Bone marrow (tissue), 2 donors: ENCODE results near the gene CIZ1.
"Not testable (repeated sequence)": the region's sequence is repeated elsewhere in the genome, so short reads cannot be mapped to it uniquely, and the experiment has no call there.

Source experiments
- DNase-seq, 2 donors: peaks; one replicate each; lab custom pipeline; 2025; lab: John Stamatoyannopoulos, UW

CIZ1 gene, protein sequence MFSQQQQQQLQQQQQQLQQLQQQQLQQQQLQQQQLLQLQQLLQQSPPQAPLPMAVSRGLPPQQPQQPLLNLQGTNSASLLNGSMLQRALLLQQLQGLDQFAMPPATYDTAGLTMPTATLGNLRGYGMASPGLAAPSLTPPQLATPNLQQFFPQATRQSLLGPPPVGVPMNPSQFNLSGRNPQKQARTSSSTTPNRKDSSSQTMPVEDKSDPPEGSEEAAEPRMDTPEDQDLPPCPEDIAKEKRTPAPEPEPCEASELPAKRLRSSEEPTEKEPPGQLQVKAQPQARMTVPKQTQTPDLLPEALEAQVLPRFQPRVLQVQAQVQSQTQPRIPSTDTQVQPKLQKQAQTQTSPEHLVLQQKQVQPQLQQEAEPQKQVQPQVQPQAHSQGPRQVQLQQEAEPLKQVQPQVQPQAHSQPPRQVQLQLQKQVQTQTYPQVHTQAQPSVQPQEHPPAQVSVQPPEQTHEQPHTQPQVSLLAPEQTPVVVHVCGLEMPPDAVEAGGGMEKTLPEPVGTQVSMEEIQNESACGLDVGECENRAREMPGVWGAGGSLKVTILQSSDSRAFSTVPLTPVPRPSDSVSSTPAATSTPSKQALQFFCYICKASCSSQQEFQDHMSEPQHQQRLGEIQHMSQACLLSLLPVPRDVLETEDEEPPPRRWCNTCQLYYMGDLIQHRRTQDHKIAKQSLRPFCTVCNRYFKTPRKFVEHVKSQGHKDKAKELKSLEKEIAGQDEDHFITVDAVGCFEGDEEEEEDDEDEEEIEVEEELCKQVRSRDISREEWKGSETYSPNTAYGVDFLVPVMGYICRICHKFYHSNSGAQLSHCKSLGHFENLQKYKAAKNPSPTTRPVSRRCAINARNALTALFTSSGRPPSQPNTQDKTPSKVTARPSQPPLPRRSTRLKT

DNA sequence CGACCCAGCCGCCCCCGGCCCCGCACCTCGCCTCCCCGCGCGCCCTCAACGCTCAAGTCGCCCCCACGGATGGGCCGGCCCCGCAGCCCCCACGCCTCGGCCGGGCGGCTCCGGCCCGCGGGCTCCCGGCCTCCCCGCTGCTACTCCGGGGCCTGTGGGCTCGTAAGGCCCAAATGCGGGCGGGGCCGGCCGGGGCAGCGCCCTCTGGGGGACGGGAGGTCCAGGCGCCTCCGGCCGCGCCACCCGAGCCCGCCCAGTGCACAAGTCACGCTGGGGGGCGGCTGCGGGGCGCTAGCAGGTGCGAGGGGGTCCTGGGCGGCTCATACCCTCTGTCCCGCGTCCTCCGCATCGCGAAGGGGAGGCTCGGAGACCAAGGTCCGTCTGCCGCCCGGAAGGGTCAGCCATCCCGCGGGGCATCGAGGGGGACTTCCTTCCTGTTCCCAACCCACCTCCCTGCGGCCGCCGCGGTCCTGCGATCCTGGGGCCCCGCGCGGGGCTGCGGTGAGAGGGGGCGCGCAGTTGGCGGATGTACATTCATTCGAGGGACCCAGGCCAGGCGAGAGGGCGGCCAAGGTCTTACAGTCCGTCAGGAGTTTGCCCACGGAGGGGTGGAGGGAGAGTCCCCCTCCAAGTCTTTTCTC is at the start of gene CIZ1:
CIZ1 (minus strand) TSS at position 167 of the 641 bp plus-strand sequence. CDS start 715 bp downstream, outside the sequence.
- DNase-seq = peak; percentile 17 to 69

- DNase-seq = no peak
These were observed 42.5 kb upstream of the CIZ1 start for GRCh38 chr9:128233817-128234406.

- DNase-seq = no peak
These were observed 41.4 kb upstream of the CIZ1 start for GRCh38 chr9:128232528-128233428.

DNA sequence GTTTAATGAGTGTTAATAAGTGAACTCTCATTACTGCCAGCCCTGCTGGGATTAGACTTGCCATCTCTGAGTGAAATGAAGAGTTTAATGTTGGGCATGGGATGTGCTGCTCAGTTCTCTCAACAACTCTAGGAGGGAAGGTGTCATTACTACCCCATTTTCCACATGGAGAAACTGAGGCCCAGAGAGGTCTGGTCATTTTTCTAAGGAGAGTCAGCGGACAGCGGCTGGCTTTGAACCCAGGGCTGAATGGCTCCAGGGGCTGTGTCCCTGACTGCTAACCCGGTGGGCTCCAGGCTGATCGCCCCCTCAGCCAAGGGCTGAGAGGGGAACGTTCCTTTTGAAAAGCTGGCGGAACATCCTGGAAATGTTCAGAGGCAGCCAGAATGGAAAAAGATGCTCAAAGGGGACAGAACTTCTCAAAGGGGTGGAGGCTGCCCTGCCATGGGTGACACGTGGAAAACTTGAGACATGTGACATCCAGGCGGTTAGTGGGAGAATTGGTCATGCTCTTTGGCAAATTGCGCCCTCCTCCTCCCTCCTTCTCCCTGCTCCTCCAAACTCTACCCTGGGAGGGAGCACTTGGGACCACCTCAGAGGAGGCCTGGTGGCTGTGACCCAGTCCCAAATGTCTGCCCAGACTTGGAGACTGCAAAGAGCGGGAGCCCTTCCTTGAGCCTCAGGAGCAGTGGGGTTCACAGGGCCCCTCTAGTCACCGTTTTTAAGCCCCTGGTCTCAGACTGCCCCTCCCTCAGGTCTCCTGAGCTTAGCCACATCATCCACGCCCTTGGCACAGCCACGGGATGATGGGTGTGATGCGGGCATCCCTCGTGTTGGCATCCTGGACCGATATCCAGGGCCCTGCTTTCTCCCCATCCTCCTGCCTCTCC is 40.5 kb upstream of the CIZ1 start:
- DNase-seq = no peak

DNA sequence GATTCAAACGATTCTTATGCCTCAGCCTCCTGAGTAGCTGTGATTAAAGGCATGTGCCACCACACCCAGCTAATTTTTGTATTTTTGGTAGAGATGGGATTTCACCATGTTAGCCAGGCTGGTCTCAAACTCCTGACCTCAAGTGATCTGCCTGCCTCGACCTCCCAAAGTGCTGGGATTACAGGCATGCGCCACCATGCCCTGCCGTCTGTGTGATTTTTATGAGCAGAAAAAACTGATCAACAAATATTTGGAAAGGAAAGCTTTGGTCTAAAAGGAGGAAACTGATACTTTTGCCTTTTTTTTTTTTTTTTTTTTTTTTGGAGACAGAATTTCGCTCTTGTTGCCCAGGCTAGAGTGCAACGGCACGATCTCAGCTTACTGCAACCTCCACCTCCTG is 39.5 kb upstream of the CIZ1 start:
- DNase-seq = not testable (repeated sequence)

DNA sequence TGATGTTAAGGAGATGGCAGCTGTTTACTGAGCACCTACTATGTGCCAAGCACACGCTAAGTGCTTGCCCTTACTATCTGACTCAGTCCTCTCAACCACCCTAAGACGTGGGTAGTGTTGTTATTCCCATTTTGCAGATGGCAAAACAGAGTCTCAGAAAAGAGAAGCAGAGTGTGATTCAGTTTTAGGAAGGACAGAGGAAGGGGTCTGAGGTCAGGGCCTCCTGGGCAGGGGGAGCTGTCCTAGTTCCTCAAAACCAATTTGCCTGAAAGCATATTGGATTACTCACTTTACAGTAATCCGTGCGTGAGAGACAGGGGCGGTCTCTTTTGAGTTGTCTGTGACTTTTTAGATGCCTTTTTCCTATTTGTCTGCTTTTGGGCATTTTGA is 35.0 kb upstream of the CIZ1 start:
- DNase-seq = peak in 1 of 2 donors; percentile 12

GRCh38 chr9:128225770-128226411 is 34.5 kb upstream of the CIZ1 start:
- DNase-seq = no peak

DNA sequence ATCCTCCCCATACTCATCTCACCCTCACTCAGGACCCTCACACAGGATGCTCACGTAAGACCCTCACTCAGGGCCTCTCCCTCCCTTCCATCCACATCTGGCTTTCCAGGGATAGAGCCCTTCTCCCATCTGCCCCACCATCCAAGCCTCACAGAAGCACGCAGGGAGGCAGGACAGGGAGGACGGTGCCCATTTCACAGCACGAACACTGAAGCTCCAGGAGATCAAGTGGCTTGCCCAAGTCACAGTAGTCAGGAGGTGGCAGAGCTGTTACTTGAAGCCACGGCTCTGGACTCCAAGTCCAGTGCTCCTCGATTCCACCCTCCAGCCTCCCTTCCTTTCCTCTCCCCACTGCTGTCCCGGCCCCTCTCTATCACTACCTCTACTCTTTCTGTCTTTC is 33.5 kb upstream of the CIZ1 start:
- DNase-seq = no peak

DNA sequence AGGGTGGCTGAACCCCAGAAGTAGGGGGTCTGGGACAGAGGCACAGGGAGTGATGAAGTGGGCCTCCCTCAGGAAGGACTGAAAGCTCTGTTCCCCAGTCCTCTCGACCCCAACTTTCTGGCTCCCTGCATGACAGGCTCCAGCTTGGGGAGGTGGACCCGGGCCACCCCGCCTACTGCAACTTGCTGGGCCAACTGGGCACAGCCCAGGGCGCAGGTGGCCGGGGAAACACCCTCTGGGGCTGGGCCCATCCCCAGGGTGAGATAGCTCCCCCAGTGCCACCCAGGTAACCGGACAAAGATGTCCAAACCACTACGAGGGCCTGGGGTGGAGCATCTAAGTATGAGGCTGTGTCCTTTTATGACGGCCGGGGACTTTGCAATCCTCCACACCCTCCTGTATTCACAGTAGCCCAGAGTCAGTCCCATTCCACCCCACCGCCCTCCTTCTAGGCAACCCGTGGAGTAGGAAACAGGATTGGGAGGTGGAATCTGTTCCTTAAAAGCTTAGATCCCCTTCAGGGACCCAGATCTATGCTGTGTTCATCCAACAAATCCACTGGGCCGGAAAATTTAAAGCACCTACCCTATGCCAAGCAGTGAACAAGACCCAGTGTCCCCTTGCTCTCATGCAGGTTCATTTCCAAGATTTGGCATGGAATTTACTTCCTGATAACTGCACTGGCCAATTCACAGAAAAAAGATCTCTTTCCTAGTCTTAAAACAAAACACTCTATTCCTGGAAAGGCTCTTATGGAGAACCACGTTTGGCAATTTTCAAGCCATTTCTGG is 31.7 kb upstream of the CIZ1 start:
- no peak for DNase-seq

GRCh38 chr9:128222026-128222425 is 30.7 kb upstream of the CIZ1 start:
- DNase-seq = no peak

DNA sequence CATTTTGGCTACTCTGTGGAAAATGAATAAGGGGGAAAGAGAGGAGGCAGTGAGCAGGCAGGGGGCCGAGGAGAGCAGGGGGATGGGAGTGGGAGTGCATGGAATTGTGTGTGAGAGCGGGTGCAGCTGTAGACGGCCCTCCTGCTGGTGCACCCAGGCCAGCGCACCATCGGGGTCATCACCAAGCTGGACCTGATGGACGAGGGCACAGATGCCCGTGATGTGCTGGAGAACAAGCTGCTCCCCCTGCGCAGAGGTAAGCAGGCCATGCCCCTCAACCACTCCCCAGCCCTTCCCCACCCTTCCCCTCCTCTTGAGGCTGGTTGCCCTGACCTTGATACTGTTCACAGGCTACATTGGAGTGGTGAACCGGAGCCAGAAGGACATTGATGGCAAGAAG is 28.5 kb upstream of the CIZ1 start:
- no peak for DNase-seq

GRCh38 chr9:128218518-128219389 is 27.4 kb upstream of the CIZ1 start:
- DNase-seq = peak in 1 of 2 donors; percentile 56

GRCh38 chr9:128218172-128218517 is 26.8 kb upstream of the CIZ1 start:
- no peak for DNase-seq

GRCh38 chr9:128216781-128217553 is 25.6 kb upstream of the CIZ1 start:
- DNase-seq = no peak

DNA sequence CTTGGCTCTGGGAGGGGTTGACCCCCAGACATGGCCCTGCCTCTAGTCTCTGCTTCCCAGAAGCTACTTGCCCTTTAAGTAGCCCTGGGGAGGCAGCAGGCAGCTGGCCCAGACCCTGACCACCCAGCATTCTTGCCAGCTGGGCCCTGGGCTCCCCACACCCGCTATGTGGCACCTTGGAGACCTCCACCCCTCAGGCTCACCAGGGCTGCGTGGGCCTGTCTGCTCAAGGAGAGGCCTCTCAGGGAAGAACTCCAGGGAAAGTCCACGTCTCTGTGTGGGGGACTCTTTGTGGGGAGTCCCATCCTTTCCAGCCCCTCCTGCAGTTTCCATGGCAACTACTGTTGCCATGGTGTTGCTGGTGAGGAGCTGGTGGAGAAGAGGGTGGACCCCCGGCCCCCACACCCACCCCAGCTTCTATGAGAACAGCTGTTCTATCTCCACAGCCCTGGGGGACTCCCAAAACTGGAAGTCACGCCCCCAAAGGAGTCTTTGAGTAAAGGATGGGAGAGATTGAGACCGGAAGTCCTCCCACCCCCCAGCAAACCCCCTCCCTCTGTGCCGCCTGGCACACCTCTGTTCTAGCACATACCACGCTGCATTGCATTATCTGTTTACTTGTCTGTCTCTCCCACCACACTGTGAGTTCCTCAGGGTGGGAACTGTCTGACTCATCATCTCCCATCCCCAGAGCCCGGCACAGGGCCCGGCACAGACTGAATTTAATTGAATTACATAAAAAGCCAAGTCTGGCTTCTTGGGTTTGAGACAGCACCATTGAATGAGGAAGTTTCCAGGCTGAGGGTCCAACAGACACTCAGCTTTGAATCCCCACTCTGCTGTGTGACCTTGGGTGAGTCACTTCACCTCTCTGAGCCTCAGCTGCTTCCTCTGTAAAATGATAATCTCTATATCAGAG is 24.4 kb upstream of the CIZ1 start:
- no peak for DNase-seq
